Epithelial cell of esophagus (primary cell): ENCODE measurements around the gene SESTD1.

Experiments used
- DNase-seq: peaks from one replicate; pipeline ENCODE4 v3.0.0; 2010; ENCODE audit warnings: low read depth
- H3K4me3 ChIP-seq: 2 replicates; pipeline ENCODE4 v1.5.1; 2011; ENCODE audit warnings: mild to moderate bottlenecking, low read length, control low read depth
- TF ChIP-seq, protein P1 (sequence below): IDR thresholded peaks from 2 replicates; pipeline ENCODE4 v1.5.1; 2011; ENCODE audit warnings: low read depth, mild to moderate bottlenecking, low read length, control low read depth, inconsistent platforms; ENCODE audit not compliant: insufficient read depth; ENCODE audit errors: missing control alignments

SESTD1 gene

GRCh38 chr2:179239838-179240237 lies 24.8 kb downstream of the SESTD1 start:
- TF ChIP-seq, protein P1, sequence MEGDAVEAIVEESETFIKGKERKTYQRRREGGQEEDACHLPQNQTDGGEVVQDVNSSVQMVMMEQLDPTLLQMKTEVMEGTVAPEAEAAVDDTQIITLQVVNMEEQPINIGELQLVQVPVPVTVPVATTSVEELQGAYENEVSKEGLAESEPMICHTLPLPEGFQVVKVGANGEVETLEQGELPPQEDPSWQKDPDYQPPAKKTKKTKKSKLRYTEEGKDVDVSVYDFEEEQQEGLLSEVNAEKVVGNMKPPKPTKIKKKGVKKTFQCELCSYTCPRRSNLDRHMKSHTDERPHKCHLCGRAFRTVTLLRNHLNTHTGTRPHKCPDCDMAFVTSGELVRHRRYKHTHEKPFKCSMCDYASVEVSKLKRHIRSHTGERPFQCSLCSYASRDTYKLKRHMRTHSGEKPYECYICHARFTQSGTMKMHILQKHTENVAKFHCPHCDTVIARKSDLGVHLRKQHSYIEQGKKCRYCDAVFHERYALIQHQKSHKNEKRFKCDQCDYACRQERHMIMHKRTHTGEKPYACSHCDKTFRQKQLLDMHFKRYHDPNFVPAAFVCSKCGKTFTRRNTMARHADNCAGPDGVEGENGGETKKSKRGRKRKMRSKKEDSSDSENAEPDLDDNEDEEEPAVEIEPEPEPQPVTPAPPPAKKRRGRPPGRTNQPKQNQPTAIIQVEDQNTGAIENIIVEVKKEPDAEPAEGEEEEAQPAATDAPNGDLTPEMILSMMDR = no peak
- no peak overlapping the region for H3K4me3 ChIP-seq
- DNase-seq = no peak

GRCh38 chr2:179239195-179239594 lies 25.4 kb downstream of the SESTD1 start:
- TF ChIP-seq, protein P1 = no peak
- H3K4me3 ChIP-seq = no peak overlapping the region
- peak; percentile 73 for DNase-seq

- H3K4me3 ChIP-seq = no peak overlapping the region
- DNase-seq = peak; percentile 20
- TF ChIP-seq, protein P1 = no peak
These were observed 26.6 kb downstream of the SESTD1 start for GRCh38 chr2:179238027-179238426.

- no peak overlapping the region for H3K4me3 ChIP-seq
- TF ChIP-seq, protein P1 = no peak
- DNase-seq = no peak
These were observed 27.3 kb downstream of the SESTD1 start for GRCh38 chr2:179237209-179237946.

DNA sequence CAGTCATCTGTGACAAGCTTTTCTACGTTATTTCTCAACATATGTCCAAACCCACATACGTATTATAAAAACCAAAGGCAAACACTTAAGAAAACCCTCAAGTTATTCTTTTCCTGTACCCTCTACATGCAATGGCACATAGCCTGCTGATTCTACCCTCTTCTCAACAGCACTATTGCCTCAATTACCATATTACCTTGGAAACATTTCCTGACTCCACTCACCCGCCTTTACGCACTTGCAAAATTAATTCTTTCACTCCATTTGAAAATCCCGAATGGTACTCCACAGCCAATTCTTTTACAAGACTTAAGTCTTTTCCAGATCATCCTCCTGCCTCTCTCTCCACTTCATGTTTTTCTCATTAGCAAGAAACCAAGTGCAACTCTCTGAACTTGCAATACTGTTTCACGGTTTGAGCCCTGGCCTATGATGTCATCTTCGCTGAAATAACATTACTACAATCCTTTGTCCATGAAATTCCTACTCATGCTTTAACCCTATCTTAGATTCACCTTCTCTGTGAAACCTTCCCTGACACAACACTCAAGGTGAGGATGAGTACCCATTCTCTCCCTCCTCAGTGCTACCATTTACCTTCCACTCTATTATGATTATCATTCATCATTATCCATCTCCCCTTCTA lies 29.0 kb downstream of the SESTD1 start:
- TF ChIP-seq, protein P1 = no peak
- H3K4me3 ChIP-seq = no peak overlapping the region
- no peak for DNase-seq

- H3K4me3 ChIP-seq = no peak overlapping the region
- TF ChIP-seq, protein P1 = no peak
- DNase-seq = no peak
These were observed 29.9 kb downstream of the SESTD1 start for GRCh38 chr2:179234658-179235240.
